NCI-H510A (cell line): ENCODE data around the gene JMJD1C.
"Not testable (repeated sequence)": the region's sequence is repeated elsewhere in the genome, so short reads cannot be mapped to it uniquely, and the experiment has no call there.

Source experiments
- DNase-seq: peaks from one replicate; lab custom pipeline; 2025; lab: John Stamatoyannopoulos, UW

The JMJD1C gene

GRCh38 chr10:63409465-63410027, 56.2 kb downstream of the JMJD1C start:
- no peak for DNase-seq

GRCh38 chr10:63407136-63407662, 58.6 kb downstream of the JMJD1C start:
- no peak for DNase-seq

GRCh38 chr10:63396133-63396761, 69.5 kb downstream of the JMJD1C start:
- no peak for DNase-seq

DNA sequence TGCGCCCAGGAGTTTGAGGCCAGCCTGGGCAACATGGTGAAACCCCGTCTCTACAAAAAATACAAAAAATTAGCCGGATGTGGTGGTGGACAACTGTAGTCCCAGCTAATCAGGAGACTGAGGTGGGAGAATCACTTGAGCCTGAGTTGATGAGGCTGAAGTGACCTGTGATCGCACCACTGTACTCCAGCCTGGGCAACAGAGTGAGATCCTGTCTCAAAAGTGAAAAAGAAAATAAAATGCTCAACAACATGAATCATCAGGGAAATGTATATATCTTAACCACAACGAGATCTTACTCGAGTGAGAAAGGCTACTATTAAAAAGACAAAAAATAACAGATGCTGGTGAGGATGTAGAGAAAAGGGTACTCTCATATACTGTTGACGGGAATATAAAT, 72.7 kb downstream of the JMJD1C start:
- no peak for DNase-seq

DNA sequence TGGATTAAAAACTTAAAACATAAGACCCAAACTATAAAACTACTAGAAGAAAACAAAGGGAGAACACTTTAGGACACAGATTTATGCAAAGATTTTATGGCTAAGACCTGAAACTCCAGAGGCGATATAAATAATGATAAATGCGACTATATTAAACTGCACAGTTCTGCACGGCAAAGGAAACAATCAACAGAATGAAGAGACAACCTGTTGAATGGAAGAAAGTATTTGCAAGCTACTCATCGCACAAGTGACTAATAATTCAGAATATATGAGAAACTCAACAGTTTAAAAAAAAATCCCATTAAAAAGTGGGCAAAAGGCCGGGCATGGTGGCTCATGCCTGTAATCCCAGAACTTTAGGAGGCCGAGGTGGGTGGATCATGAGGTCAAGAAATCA, 73.6 kb downstream of the JMJD1C start:
- no peak for DNase-seq

GRCh38 chr10:63391812-63392211, 74.0 kb downstream of the JMJD1C start:
- DNase-seq, result no peak

GRCh38 chr10:63390521-63390920, 75.3 kb downstream of the JMJD1C start:
- DNase-seq, result no peak

DNA sequence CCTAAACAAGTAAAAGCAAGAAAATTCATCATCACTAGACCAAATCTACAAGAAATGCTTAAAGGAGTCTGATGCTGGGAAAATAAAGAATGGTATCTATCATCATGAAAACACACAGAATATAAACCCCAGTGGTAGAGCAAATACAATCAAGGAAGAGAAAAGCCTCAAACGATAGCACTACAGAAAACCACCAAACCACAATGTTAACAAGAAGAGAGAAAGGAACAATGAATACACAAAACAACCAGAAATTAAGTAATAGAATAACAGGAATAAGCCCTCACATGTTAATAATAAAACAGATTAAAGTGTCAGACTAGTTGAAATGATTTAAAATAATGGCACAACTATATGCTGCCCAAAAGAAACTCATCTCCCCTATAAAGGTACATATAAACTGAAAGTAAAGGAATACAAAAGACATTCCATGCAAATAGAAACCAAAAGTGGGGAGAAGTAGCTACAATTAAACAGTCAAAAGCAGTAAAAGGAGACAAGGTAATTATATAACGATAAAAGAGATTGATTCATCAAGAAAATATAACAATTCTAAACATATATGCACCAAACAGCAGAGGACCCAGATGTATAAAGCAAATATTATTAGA, 77.3 kb downstream of the JMJD1C start:
- no peak for DNase-seq

- no peak for DNase-seq
These were observed 80.5 kb downstream of the JMJD1C start for GRCh38 chr10:63385254-63385653.

DNA sequence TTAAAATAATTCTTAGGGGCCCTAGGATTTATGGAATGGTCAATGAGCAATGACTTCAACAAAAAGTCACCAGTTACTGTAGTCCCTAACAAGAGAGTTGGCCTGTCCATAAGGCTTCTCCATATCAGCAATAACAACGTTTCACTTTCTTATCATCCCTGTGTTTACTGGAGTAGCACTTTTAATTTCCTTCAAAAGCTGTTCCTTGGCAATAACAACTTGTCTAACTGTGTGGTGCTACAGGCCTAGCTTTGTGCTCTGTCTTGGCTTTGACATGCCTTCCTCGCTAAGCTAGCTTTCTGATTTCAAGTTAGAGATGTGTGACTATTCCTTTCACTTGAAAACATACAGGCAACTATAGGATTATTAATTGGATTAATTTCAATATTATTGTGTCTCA, 81.1 kb downstream of the JMJD1C start:
- DNase-seq, result no peak

- DNase-seq, result no peak
These were observed 81.8 kb downstream of the JMJD1C start for GRCh38 chr10:63384001-63384400.

GRCh38 chr10:63383141-63383540, 82.6 kb downstream of the JMJD1C start:
- no peak for DNase-seq

GRCh38 chr10:63382066-63382465, 83.7 kb downstream of the JMJD1C start:
- no peak for DNase-seq

- not testable (repeated sequence) for DNase-seq
These were observed 88.5 kb downstream of the JMJD1C start for GRCh38 chr10:63377305-63377661.

DNA sequence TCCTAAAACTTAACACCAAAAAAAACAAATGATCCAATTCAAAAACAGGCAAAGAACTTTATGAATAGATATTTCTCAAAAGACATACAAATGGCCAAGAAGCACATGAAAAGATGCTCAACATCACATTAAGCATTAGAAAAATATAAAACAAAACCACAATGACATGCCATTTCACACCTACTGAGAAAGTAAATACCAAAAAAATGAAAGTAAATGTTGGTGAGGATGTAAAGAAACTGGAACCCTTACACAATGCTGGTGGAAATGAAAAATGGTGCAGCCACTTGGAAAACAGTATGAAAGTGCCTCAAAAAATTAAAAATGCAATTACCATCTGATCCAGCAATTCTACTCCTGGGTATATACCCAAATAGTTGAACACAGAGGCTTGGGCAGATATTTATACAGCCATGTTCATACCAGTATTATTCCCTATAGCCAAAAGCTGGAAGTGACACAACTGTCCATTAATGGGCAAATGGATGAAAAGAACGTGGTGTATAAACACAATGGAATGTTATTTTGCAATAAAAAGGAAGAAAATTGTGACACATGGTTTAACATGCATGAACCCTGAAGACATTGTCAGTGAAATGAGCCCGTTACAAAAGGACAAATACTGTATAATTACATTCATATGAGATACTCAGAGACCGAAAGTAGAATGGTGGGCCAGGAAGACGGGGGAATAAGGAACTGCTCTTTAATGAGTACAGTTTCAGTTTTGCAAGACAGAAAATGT, 89.0 kb downstream of the JMJD1C start:
- DNase-seq, result no peak

GRCh38 chr10:63375859-63376258, 89.9 kb downstream of the JMJD1C start:
- DNase-seq, result no peak

DNA sequence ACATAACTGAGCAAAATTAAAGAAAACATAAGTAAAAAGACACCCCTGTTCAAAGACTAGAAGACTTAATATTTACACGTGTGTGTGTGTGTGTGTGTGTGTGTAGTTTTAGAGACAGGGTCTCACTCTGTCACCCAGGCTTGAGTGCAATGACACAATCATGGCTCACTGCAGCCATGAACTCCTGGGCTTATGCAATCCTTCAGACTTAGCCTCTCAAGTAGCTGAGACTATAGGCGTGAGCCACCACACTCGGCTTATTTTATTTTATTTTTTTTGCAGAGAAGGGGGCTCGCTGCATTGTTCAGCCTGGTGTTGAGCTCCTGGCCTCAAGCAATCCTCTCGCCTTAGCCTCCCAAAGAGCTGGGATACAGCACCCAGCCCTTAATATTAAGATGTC, 90.3 kb downstream of the JMJD1C start:
- no peak for DNase-seq

- no peak for DNase-seq
These were observed 90.8 kb downstream of the JMJD1C start for GRCh38 chr10:63374991-63375390.

- no peak for DNase-seq
These were observed 92.6 kb downstream of the JMJD1C start for GRCh38 chr10:63373176-63373575.

- no peak for DNase-seq
These were observed 96.1 kb downstream of the JMJD1C start for GRCh38 chr10:63369711-63370110.

DNA sequence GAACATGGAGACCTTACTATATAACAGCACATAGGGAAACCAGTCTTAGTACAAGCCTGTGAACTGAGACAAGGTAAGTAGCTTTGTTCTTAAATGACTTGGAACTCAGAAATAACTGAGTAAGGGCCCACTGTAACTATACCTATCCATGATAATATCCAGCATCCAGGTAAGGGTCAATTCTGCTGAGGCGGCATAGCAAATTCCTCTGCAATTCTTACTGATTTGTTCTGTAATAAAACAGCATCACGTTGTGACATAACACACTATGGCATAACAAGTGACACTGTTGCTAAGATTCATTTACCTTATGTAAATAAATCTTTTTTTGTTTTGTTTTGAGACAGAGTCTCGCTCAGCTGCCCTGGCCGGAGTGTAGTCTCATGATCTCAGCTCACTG, 97.4 kb downstream of the JMJD1C start:
- no peak for DNase-seq

GRCh38 chr10:63366933-63367332, 98.8 kb downstream of the JMJD1C start:
- no peak for DNase-seq
